GM12878 (cell line): ENCODE measurements around the gene COMMD10. TPM values are rescaled to one million over a fixed set of nuclear protein-coding genes. Genes with fewer than 3 reads are reported as not detected.

Experiments
- ATAC-seq: fragments of 200-7000 bp; cut with Tn5 transposase; 3 replicates; pipeline ENCODE4 v1.9.1; 2020; ENCODE audit warnings: mild to moderate bottlenecking, moderate library complexity
- BruUV-seq: library from RNA; stranded (reverse); fragments of 400-500 nt; replicated peaks from 2 replicates; lab custom pipeline; 2021; lab: Mats Ljungman, UMichigan
- CTCF ChIA-PET: fragments of 300-600 bp; sonication (Branson Sonifier 250); formaldehyde crosslinking; extraction: SDS; loops from one replicate; lab custom pipeline; 2021; ENCODE audit warnings: inconsistent platforms; lab: Yijun Ruan, JAX
- POLR2A ChIA-PET: fragments of 350-600 bp; formaldehyde crosslinking; extraction: SDS; loops from one replicate; lab custom pipeline; 2021; ENCODE audit warnings: inconsistent platforms; lab: Charles Lee
- RAD21 ChIA-PET: fragments of 300-600 bp; sonication (Branson Sonifier 250); formaldehyde crosslinking; loops from one replicate; lab custom pipeline; 2023; ENCODE audit warnings: antibody characterized with exemption; ENCODE audit not compliant: unreplicated experiment; lab: Charles Lee
- SMC1A ChIA-PET: fragments of 300-600 bp; sonication (Branson Sonifier 250); formaldehyde crosslinking; loops from one replicate; lab custom pipeline; 2023; ENCODE audit not compliant: unreplicated experiment, uncharacterized antibody; lab: Charles Lee
- DNase-seq: peaks from one replicate; pipeline ENCODE4 v3.0.0-alpha.2; 2011; ENCODE audit warnings: low read depth, low spot score
- FAIRE-seq: peaks from 3 replicates; lab custom pipeline; 2011; peaks lifted over from hg19 to GRCh38; lab: Jason Lieb, UNC
- H2AFZ ChIP-seq: 2 replicates; pipeline ENCODE4 v1.6.0; 2011; ENCODE audit warnings: low read depth, low read length, control low read depth; ENCODE audit not compliant: control insufficient read depth
- H3K27ac ChIP-seq: 2 replicates; pipeline ENCODE4 v1.5.1; 2011; ENCODE audit warnings: control low read depth; ENCODE audit not compliant: control insufficient read depth, insufficient read depth
- H3K27me3 ChIP-seq, 2 experiments: replicated peaks in 1 of 2; 2 replicates each; pipeline versions ENCODE4 v1.6.0 to v1.6.1; 2011; ENCODE audit warnings: low read length in 1 of 2; ENCODE audit not compliant: control insufficient read depth in 2 of 2, insufficient read depth in 2 of 2
- H3K36me3 ChIP-seq, 2 experiments: 2 replicates each; pipeline ENCODE4 v1.5.1; 2011; ENCODE audit warnings: low read length in 1 of 2; ENCODE audit not compliant: control insufficient read depth in 2 of 2, insufficient read depth in 2 of 2
- H3K4me1 ChIP-seq: 2 replicates; pipeline ENCODE4 v1.6.1; 2011; ENCODE audit warnings: mild to moderate bottlenecking, low read length, moderate library complexity, mixed read lengths; ENCODE audit not compliant: control insufficient read depth, insufficient read depth
- H3K4me2 ChIP-seq: 2 replicates; pipeline ENCODE4 v1.6.0; 2011; ENCODE audit warnings: control low read depth; ENCODE audit not compliant: control insufficient read depth, insufficient read depth
- H3K4me3 ChIP-seq: fragments of 200-600 bp; sonication (generic); 2 replicates; pipeline ENCODE4 v1.5.1; 2016
- H3K79me2 ChIP-seq: 2 replicates; pipeline ENCODE4 v1.6.0; 2011; ENCODE audit warnings: low read length; ENCODE audit not compliant: control insufficient read depth, insufficient read depth
- H3K9ac ChIP-seq: 2 replicates; pipeline ENCODE4 v1.8.0; 2011; ENCODE audit warnings: low read length, control low read depth, mixed read lengths; ENCODE audit not compliant: control insufficient read depth, insufficient read depth
- H3K9me3 ChIP-seq: replicated peaks from 3 replicates; pipeline ENCODE4 v1.5.1; 2011; ENCODE audit warnings: mild to moderate bottlenecking, low read length; ENCODE audit not compliant: control insufficient read depth, insufficient read depth
- H4K20me1 ChIP-seq: 2 replicates; pipeline ENCODE4 v1.6.0; 2011; ENCODE audit not compliant: control insufficient read depth, insufficient read depth
- BHLHE40 ChIP-seq, 2 experiments: fragments of 450-650 bp in 1 of 2; IDR thresholded peaks; 2 replicates each; pipeline ENCODE4 v1.6.1; 2011 to 2017; ENCODE audit warnings: low read depth in 2 of 2, borderline replicate concordance in 1 of 2, improper control_type of control experiment in 1 of 2, low read length in 1 of 2, mild to moderate bottlenecking in 1 of 2
- FOS ChIP-seq: IDR thresholded peaks from 3 replicates; pipeline ENCODE4 v1.6.1; 2011; ENCODE audit warnings: borderline replicate concordance; ENCODE audit not compliant: insufficient read length; ENCODE audit errors: extremely low read depth
- IKZF1 ChIP-seq: fragments of 450-650 bp; conservative IDR thresholded peaks from 2 replicates; pipeline ENCODE4 v1.6.1; 2017; ENCODE audit warnings: antibody characterized with exemption, mild to moderate bottlenecking
- MYC ChIP-seq: IDR thresholded peaks from 2 replicates; pipeline ENCODE4 v1.6.1; 2011; ENCODE audit warnings: mild to moderate bottlenecking, low read length, moderate library complexity, inconsistent platforms; ENCODE audit not compliant: insufficient read depth, insufficient replicate concordance, insufficient read length, severe bottlenecking
- NR2C1 ChIP-seq: fragments of 450-650 bp; IDR thresholded peaks from 2 replicates; pipeline ENCODE4 v1.6.1; 2017; ENCODE audit warnings: antibody characterized with exemption, mild to moderate bottlenecking, moderate library complexity
- NRF1 ChIP-seq: conservative IDR thresholded peaks from 2 replicates; pipeline ENCODE4 v1.6.1; 2011; ENCODE audit warnings: mild to moderate bottlenecking, low read depth, low read length, improper control_type of control experiment
- POLR2AphosphoS2 ChIP-seq: IDR thresholded peaks from 2 replicates; pipeline ENCODE4 v1.6.1; 2011; ENCODE audit warnings: low read depth, mild to moderate bottlenecking, low read length, improper control_type of control experiment, moderate library complexity
- RUNX3 ChIP-seq: IDR thresholded peaks from 2 replicates; pipeline ENCODE4 v1.6.1; 2012; ENCODE audit warnings: low read length, inconsistent platforms
- SRF ChIP-seq, 2 experiments: IDR thresholded peaks; 2 replicates each; pipeline ENCODE4 v1.6.1; 2011; ENCODE audit warnings: low read depth in 2 of 2, low read length in 2 of 2, mild to moderate bottlenecking in 1 of 2, moderate library complexity in 1 of 2
- TAF1 ChIP-seq: IDR thresholded peaks from 2 replicates; pipeline ENCODE4 v1.6.1; 2011; ENCODE audit warnings: mild to moderate bottlenecking, low read depth, low read length, borderline replicate concordance
- TCF7 ChIP-seq: IDR thresholded peaks from 2 replicates; pipeline ENCODE4 v1.6.1; 2014; ENCODE audit warnings: antibody characterized with exemption, borderline replicate concordance
- WRNIP1 ChIP-seq: IDR thresholded peaks from 2 replicates; pipeline ENCODE4 v1.6.1; 2011; ENCODE audit warnings: low read depth, low read length, improper control_type of control experiment, borderline replicate concordance
- ZNF622 ChIP-seq: fragments of 450-650 bp; IDR thresholded peaks from 2 replicates; pipeline ENCODE4 v1.6.1; 2017; ENCODE audit warnings: mild to moderate bottlenecking, inconsistent platforms
- WGBS: methylation state at CpG from one replicate; pipeline ENCODE4 v1.1.6; 2016; ENCODE audit warnings: low lambda C conversion rate; ENCODE audit not compliant: insufficient replicate concordance, insufficient coverage; ENCODE audit errors: missing lambda C conversion rate; 5-methylcytosine and 5-hydroxymethylcytosine counted together
- in situ Hi-C: fragments of 300-500 bp; cut with MboI; formaldehyde crosslinking; loops from 9 replicates; pipeline ENCODE4 v1.14.3; 2018; ENCODE audit warnings: mixed read lengths
- intact Hi-C: fragments of 100-400 bp; cut with micrococcal nuclease; formaldehyde crosslinking; loops from one replicate; pipeline ENCODE4 v1.14.2; 2022; ENCODE audit not compliant: unreplicated experiment
- polyA plus RNA-seq, 11 experiments: library from polyadenylated mRNA; depleted of rRNA in 4 of 11; unstranded in 6 of 11; stranded (reverse) in 5 of 11; fragments of >200 nt; fragmentation: Nextera tagmentation in 4 of 11; fragmentation: Illumina TruSeq in 1 of 11; extraction: Ambion mirVana in 4 of 11; extraction: Trizol in 1 of 11; gene quantifications; 1 replicate in 1 of 11; 2 replicates in 10 of 11; pipeline versions ENCODE4 v1.2.1 to v1.2.3, GENCODE V29; 2011 to 2016; ENCODE audit warnings: inconsistent platforms in 2 of 11, missing spikeins in 2 of 11, low read depth in 1 of 11
- total RNA-seq, 4 experiments: library from RNA; depleted of rRNA in 3 of 4; stranded (reverse); fragments of >200 nt in 3 of 4; fragmentation: Illumina TruSeq in 1 of 4; extraction: Trizol in 1 of 4; gene quantifications; 2 replicates each; pipeline versions ENCODE4 v1.2.1 to v1.2.3, GENCODE V29; 2013 to 2021
- TF ChIP-seq, protein P1 (sequence below): fragments of 150-350 bp; IDR thresholded peaks from 2 replicates; pipeline ENCODE4 v1.6.1; 2016; ENCODE audit warnings: low read depth, low read length
- TF ChIP-seq, protein P2 (sequence below): fragments of 450-650 bp; IDR thresholded peaks from 2 replicates; pipeline ENCODE4 v1.6.1; 2016; ENCODE audit warnings: mild to moderate bottlenecking

Gene COMMD10
- total and polyA plus RNA-seq, 10 of the 15 experiments (the other 5 are each of a cell fraction or from before 2014, with no cell fraction given): 19.6 to 98.7 (median 28.0) TPM

DNA sequence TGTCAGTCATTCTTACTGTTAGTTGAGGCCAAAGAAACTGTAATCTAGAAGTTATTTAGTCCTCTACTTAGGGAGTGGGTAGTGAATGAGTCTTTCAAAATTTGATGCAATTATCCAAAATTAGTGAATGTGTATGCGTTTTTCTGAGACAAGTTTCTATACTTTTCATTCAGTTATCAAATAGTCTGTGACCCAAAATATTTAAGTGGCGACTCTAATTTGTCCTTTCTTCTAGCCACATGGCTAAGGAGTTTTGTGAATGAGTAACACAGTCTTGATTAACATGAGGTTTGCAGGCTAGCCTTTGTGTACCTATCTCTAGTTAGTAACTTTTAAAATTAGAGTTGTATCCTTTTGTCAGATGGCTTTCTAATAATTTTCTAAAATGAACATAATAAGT, 45.6 kb downstream of the COMMD10 start:
- BruUV-seq: no TSS peak
- no peak for FAIRE-seq
- intact Hi-C loops: loop anchor here (10.0 kb wide), 2 partner anchors 224 to 324 kb away; no protein-coding TSS in a partner anchor

More for the DNA sequence above, 45.6 kb downstream of the COMMD10 start:
- in situ Hi-C loops: loop anchor here (25.0 kb wide), 1 partner anchor 432 kb away; the partner anchor contains the start of gene SEMA6A
- SMC1A ChIA-PET: interaction anchor here (0.8 kb wide), 1 partner anchor 228 kb away, joined by 3 read pairs; no protein-coding TSS in a partner anchor
- CTCF ChIA-PET: no interaction called here
- Histone ChIP-seq H3K27me3 (no peaks in the 10 kb centered on the region), H3K4me3 (no peak overlapping the region), H2AFZ (no peak overlapping the region), H3K9me3 (no peaks in the 10 kb centered on the region), H3K79me2 (no peaks in the 10 kb centered on the region), H3K9ac (no peak overlapping the region), H3K27ac (no peak overlapping the region), H4K20me1 (no peaks in the 10 kb centered on the region), H3K4me1 (peaks cover under 1% of the 10 kb centered on the region; the same call in 1 of the 2 replicates), H3K4me2 (no peak overlapping the region), H3K36me3 (no peaks in the 10 kb centered on the region)
- RAD21 ChIA-PET: interaction anchor here (0.7 kb wide), 1 partner anchor 291 kb away, joined by 3 read pairs; no protein-coding TSS in a partner anchor
- POLR2A ChIA-PET: no interaction called here
- DNase-seq (no peak), ATAC-seq (no peak)
- TF ChIP-seq ZNF622 (no peak), IKZF1 (no peak), NRF1 (no peak), RUNX3 (no peak), FOS (no peak), POLR2AphosphoS2 (no peak), BHLHE40 (IDR thresholded peaks at IDR 0.05; ENCODE audit: borderline replicate concordance in 1 of 2, low read depth in 2 of 2, low read length in 1 of 2) (no peak), WRNIP1 (no peak), TCF7 (no peak), TAF1 (no peak), NR2C1 (no peak), SRF (IDR thresholded peaks at IDR 0.05; ENCODE audit: low read depth in 2 of 2, low read length in 2 of 2) (no peak), MYC (no peak)
- TF ChIP-seq, protein P1, sequence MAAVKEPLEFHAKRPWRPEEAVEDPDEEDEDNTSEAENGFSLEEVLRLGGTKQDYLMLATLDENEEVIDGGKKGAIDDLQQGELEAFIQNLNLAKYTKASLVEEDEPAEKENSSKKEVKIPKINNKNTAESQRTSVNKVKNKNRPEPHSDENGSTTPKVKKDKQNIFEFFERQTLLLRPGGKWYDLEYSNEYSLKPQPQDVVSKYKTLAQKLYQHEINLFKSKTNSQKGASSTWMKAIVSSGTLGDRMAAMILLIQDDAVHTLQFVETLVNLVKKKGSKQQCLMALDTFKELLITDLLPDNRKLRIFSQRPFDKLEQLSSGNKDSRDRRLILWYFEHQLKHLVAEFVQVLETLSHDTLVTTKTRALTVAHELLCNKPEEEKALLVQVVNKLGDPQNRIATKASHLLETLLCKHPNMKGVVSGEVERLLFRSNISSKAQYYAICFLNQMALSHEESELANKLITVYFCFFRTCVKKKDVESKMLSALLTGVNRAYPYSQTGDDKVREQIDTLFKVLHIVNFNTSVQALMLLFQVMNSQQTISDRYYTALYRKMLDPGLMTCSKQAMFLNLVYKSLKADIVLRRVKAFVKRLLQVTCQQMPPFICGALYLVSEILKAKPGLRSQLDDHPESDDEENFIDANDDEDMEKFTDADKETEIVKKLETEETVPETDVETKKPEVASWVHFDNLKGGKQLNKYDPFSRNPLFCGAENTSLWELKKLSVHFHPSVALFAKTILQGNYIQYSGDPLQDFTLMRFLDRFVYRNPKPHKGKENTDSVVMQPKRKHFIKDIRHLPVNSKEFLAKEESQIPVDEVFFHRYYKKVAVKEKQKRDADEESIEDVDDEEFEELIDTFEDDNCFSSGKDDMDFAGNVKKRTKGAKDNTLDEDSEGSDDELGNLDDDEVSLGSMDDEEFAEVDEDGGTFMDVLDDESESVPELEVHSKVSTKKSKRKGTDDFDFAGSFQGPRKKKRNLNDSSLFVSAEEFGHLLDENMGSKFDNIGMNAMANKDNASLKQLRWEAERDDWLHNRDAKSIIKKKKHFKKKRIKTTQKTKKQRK: no peak
- TF ChIP-seq, protein P2, sequence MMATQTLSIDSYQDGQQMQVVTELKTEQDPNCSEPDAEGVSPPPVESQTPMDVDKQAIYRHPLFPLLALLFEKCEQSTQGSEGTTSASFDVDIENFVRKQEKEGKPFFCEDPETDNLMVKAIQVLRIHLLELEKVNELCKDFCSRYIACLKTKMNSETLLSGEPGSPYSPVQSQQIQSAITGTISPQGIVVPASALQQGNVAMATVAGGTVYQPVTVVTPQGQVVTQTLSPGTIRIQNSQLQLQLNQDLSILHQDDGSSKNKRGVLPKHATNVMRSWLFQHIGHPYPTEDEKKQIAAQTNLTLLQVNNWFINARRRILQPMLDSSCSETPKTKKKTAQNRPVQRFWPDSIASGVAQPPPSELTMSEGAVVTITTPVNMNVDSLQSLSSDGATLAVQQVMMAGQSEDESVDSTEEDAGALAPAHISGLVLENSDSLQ: no peak
- 92% methylated on average over 2 of the region's 2 CpGs for WGBS
